Umbilical cord (tissue), 2 donors: ENCODE results near the gene PDRG1. TPM values are rescaled to one million over a fixed set of nuclear protein-coding genes. Genes with fewer than 3 reads are reported as not detected.
"Not testable (repeated sequence)": the region's sequence is repeated elsewhere in the genome, so short reads cannot be mapped to it uniquely, and the experiment has no call there.

ENCODE experiments used
- DNase-seq: peaks from one replicate; pipeline ENCODE4 v3.0.0-alpha.2; 2015; ENCODE audit warnings: low spot score
- total RNA-seq: library from RNA; depleted of rRNA; stranded (reverse); fragments of >200 nt; gene quantifications from one replicate; pipeline ENCODE4 v1.2.3, GENCODE V29; 2014; ENCODE audit warnings: low replicate concordance; ENCODE audit not compliant: insufficient read depth

PDRG1 gene
- total RNA-seq, 1 donor from 2014 or later, result 1.2 TPM

DNA sequence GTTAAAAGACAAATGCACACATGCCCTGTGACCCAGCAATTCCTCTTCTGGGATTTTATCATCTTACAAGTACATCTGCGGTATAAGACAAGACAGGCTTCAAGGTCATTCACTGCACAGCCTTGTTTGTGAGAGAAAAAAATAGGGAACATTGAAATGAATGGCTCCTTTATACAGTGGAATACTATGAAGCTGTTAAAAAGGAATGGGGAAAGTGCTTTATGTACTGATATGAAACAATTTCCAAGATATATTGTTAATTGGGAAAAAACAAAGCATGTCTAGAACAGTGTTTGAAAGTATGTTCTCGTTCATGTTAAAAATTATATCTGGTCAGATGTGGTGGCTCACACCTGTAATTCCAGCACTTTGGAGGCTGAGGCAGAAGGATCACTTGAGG is 25.4 kb downstream of the PDRG1 start:
- no peak for DNase-seq

- no peak for DNase-seq
Observed at GRCh38 chr20:31925631-31926030, 26.2 kb downstream of the PDRG1 start.

- no peak for DNase-seq
Observed at GRCh38 chr20:31924561-31924960, 27.3 kb downstream of the PDRG1 start.

DNA sequence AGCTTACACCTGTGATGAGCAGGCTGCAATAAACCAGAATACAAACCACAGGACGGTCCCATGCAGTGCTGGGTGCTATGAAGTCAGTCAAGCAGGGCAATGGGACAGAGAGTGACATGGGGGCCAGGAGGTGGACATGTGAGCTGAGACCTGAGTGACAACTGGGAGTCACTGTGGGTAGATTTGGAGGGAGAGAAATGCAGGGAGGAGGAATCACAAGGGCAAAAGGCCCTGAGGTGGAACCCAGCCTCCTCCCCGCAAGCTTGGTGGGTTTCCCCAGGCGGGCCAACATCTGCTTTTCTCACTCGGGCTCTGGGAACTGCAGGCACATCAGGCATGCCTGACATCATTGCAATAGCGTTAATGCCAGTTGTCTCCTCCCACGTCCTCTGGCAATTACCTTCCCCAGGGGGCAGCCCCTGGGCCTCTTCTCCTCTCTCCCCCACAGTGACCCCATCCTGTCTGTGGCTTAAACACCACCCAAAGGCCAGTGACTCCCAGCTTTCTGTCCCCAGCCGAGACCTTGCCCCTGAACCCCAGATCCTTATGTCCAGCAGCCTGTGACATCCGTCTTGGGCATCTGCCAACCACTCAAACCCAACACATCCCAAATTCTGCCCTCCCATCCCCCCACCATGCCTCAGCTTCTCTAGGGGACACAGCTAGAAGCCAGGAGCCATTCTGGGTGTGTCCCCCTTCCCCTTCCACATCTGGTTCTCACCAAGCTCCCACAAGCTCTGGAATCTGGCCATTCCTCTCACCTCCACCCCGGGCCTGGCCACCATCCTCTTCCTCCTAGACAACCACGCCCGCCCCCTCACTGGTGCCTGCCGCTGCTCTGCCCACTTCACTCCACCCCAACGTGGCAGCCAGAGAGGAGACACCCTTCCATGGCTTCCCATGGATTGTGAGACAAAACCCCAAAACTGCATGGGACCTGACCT is 28.2 kb downstream of the PDRG1 start:
- peak; percentile 20 for DNase-seq

DNA sequence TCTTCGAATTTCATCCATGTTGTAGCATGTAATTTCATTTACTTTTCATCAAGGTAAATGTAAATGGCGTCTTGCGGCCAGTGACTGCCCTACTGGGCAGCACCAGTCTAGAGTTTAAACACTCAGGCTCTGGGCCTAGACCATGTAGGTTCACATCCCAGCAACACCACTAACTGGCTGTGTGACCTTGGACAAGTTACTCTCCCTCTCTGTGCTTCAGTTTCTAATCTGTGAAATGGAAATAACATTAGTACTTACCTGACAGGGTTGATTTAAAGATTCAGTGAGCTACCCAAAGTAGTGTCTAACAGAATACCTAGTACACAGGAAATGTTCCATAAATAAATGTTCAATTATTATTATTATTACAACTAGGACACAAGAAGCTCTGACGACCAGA is 29.3 kb downstream of the PDRG1 start:
- DNase-seq, result no peak

DNA sequence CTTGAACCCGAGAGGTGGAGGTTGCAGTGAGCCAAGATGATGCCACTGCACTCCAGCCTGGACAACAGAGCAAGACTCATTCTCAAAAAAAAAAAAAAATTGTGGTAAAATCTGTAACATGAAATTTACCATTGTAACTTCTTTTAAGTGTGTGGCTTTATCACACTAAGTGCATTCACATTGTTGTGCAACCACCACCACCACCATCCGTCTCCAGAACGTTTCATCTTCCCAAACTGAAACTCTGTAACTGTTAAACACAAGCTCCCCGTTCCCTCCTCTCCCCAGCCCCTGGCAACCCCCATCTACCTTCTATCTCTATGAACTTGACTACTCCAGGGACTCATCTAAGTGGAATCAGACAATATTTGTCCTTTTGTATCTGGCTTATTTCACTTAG is 29.7 kb downstream of the PDRG1 start:
- no peak for DNase-seq

- DNase-seq, result not testable (repeated sequence)
Observed at GRCh38 chr20:31921480-31921879, 30.4 kb downstream of the PDRG1 start.

GRCh38 chr20:31920275-31920855 is 31.5 kb downstream of the PDRG1 start:
- DNase-seq, result no peak

GRCh38 chr20:31919410-31920155 is 32.3 kb downstream of the PDRG1 start:
- DNase-seq, result no peak

DNA sequence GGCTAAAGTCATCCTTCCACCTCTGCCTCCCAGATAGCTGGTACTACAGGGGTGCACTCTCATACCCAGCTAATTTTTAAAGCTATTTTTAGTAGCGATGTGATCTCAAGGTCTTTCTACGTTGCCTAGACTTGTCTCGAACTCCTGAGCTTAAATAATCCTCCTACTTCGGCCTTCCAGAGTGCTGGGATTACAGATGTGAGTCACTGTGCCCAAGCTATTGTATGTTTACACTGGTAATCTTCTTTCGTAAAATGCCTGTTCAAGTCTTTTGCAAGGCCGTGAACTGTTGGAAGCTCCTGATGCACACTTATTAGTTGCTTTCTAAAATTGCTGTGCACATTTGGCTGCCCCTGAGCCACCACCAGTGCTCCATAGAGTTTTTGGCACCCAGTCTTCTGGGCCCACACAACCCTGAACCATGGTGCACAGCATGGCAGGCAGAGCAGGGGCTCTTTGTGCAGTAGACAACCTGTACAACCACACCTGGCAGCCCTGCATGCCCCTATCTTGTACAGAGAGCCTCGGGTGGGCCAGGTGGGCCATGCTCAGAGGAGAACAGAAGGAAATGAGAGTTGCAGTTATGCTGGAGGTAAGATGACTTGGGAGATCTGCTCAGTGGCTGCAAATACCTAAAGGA is 33.3 kb downstream of the PDRG1 start:
- peak; percentile 74 for DNase-seq

- peak; percentile 43 for DNase-seq
Observed at GRCh38 chr20:31917962-31918412, 33.9 kb downstream of the PDRG1 start.

DNA sequence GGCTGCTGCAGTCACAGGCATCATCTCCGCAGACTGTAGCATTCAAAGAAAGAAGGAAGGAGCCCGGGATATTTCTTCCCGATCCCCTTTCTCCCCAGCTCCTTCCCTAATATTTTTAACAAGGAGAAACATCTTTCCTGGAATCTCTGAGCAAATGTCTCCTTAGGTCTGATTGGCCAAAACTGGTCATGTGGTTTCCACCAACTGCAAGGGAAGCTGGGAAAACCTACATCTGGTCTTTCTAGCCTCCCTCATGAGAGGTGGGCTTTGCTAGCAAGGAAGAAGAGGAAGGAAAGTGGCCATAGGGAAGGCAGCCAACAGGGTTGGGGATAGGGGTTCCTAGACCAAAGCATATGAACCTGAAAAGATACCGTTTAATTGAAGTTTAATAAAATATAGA is 35.1 kb downstream of the PDRG1 start:
- no peak for DNase-seq

DNA sequence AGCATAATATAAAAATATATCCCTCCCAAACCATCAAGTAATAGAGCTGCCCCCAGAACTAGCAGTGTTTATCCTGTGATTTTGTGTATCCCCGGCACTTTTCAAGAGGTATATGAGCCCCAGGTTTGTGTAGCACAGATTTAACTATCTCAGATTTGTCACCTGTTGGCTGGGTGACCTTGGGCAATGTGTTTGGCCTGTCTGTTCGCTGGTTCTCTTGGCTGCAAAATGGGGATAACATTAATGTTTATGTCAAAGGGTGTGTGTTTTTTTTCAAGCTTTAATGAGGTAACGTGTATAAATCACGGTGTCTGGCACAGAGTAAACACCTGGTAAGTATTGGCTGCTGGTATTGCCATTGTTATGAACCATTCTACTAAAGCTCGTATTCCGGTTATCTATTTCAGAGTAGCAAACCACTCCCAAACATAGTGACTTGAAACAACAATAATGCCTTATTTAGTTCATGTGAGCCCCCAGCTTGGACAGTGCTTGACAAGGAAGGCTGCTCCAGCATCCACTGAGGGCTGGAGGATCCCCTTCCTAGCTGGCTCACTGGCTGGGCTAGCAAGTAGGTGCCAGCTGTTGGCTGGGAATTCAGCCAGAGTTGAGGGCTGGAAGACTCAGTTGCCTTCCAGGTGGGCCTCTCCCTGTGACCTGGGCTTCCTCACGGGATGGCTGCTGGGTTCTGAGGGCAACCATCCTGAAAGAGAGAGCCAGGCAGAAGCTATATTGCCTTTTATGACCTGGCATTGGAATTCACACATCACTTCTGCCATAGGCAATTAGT is 36.2 kb downstream of the PDRG1 start:
- DNase-seq, result no peak

DNA sequence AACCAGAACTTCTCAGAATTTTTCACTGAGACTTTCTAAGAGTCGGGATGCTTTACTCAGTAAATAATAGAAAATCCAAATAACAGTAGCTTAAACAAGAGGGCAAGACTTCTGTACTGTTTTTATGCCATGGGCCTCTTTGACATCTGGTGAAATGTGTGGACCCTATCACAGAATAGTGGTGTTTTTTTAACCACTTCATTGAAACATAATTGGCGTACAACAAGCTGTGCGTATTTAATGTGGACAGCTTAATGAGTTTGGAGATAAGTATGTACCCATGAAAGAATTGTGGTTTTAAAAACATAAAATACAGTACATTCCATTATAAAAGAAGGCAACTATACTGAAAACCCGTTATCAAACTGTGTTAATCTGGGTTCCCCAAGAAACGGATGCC is 37.7 kb downstream of the PDRG1 start:
- no peak for DNase-seq

DNA sequence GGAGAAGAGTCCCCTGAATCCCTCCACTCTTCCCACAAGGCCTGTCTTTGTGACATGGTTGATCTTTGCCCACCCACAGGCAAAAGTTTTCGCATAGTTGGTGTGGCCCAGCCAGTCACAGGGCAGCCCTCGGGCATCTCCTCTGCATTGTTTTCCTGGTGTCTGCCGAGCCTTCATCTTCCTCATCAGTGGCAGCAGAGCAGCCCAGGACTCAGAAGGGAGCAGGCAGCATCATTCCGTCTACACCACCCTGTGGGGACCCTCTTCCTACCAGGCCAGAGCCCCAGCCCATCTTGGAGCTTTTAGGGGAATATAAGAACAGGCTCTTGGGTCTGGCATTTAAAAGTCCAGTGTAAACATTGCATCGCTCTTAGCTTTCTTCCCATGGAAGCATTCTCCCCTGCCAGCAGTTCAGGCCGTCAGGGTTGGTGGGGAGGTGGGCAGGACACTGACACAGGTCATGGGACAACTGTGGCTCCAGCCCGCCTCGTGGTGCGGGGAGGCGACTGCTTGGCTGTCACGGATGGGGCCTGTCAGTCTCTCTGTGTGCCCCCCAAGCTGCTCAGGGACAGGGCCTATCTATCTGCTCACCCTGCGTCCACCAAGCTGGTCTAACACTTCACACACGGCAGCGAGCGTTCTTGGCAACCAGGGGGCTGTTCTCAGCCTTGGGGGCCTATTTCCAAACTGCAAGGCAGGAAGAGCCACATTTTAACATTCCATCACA is 38.3 kb downstream of the PDRG1 start:
- DNase-seq, result no peak

GRCh38 chr20:31910071-31910803 is 41.6 kb downstream of the PDRG1 start:
- DNase-seq, result no peak

- DNase-seq, result no peak
Observed at GRCh38 chr20:31909253-31910070, 42.4 kb downstream of the PDRG1 start.

DNA sequence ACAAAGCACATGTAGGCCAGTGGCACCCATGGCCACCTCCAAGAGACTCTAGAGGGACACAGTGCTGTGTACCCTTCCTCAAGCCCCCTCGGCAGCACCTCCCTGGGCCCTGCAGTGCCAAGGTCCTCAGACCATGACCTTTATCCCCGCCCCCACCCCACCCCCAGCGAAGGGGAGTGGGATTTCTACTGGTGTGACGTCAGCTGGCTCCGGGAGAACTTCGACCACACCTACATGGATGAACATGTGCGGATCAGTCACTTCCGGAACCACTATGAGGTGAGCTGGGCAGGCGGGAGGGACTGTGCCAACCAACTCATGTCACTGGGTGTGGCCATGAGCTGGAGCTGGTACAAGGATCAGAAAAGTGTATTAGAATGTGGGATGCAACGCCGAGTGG is 43.4 kb downstream of the PDRG1 start:
- DNase-seq, result no peak

- no peak for DNase-seq
Observed at GRCh38 chr20:31908016-31908415, 43.8 kb downstream of the PDRG1 start.
